Nephron (organoid): Measurements from ENCODE around the gene SEPTIN12.

Source experiments
- H3K27ac Mint-ChIP-seq, 3 experiments: 2 replicates each; pipeline ENCODE4 v1.8.0; 2020; ENCODE audit warnings: mixed read lengths in 3 of 3, mild to moderate bottlenecking in 2 of 3, moderate library complexity in 1 of 3
- H3K27me3 Mint-ChIP-seq: 2 replicates; pipeline ENCODE4 v1.8.0; 2021; ENCODE audit warnings: low read depth, mild to moderate bottlenecking, moderate library complexity, mixed read lengths
- H3K36me3 Mint-ChIP-seq: 2 replicates; pipeline ENCODE4 v1.8.0; 2020; ENCODE audit warnings: low read depth, mixed read lengths
- H3K4me1 Mint-ChIP-seq: 2 replicates; pipeline ENCODE4 v1.8.0; 2020; ENCODE audit warnings: mixed read lengths
- H3K4me3 Mint-ChIP-seq, 3 experiments: 2 replicates each; pipeline ENCODE4 v1.8.0; 2020; ENCODE audit warnings: mild to moderate bottlenecking in 3 of 3, mixed read lengths in 3 of 3, moderate library complexity in 2 of 3
- H3K9me3 Mint-ChIP-seq: 2 replicates; pipeline ENCODE4 v1.8.0; 2020; ENCODE audit warnings: mixed read lengths
- CTCF ChIP-seq, 3 experiments: fragments of 200-600 bp; sonication (generic); IDR thresholded peaks; one replicate each; pipeline ENCODE4 v1.5.0; 2021; ENCODE audit warnings: antibody characterized with exemption in 3 of 3; ENCODE audit not compliant: unreplicated experiment in 3 of 3

Gene SEPTIN12

GRCh38 chr16:4814542-4815173 is 26.5 kb upstream of the SEPTIN12 start:
- no peak overlapping the region for H3K4me3 Mint-ChIP-seq
- H3K9me3 Mint-ChIP-seq, result no peaks in the 10 kb centered on the region
- no peak overlapping the region for H3K27ac Mint-ChIP-seq
- no peaks in the 10 kb centered on the region for H3K27me3 Mint-ChIP-seq
- peaks cover 64% of the 10 kb centered on the region for H3K36me3 Mint-ChIP-seq
- TF ChIP-seq CTCF (IDR thresholded peaks at IDR 0.05; ENCODE audit: unreplicated experiment in 3 of 3), result no peak
- no peaks in the 10 kb centered on the region for H3K4me1 Mint-ChIP-seq

GRCh38 chr16:4814046-4814445 is 25.9 kb upstream of the SEPTIN12 start:
- Mint-ChIP-seq H3K9me3 (no peaks in the 10 kb centered on the region), H3K4me3 (no peak overlapping the region), H3K36me3 (peaks cover 62% of the 10 kb centered on the region), H3K27ac (no peak overlapping the region), H3K27me3 (no peaks in the 10 kb centered on the region), H3K4me1 (no peaks in the 10 kb centered on the region)
- no peak for TF ChIP-seq CTCF (IDR thresholded peaks at IDR 0.05; ENCODE audit: unreplicated experiment in 3 of 3)

- no peak for TF ChIP-seq CTCF (IDR thresholded peaks at IDR 0.05; ENCODE audit: unreplicated experiment in 3 of 3)
- Mint-ChIP-seq H3K27ac (no peak overlapping the region), H3K4me3 (no peak overlapping the region), H3K36me3 (peaks cover 60% of the 10 kb centered on the region), H3K4me1 (no peaks in the 10 kb centered on the region), H3K27me3 (no peaks in the 10 kb centered on the region), H3K9me3 (no peaks in the 10 kb centered on the region)
Measured at GRCh38 chr16:4813251-4814003, 25.3 kb upstream of the SEPTIN12 start.

- TF ChIP-seq CTCF (IDR thresholded peaks at IDR 0.05; ENCODE audit: unreplicated experiment in 3 of 3), result no peak
- no peak overlapping the region for H3K27ac Mint-ChIP-seq
Measured at GRCh38 chr16:4811773-4812172, 23.6 kb upstream of the SEPTIN12 start.

GRCh38 chr16:4811242-4811641 is 23.1 kb upstream of the SEPTIN12 start:
- H3K27me3 Mint-ChIP-seq, result no peaks in the 10 kb centered on the region

More at GRCh38 chr16:4811773-4812172, 23.6 kb upstream of the SEPTIN12 start:
- H3K36me3 Mint-ChIP-seq, result peaks cover 62% of the 10 kb centered on the region
- H3K9me3 Mint-ChIP-seq, result no peaks in the 10 kb centered on the region
- no peaks in the 10 kb centered on the region for H3K27me3 Mint-ChIP-seq
- no peaks in the 10 kb centered on the region for H3K4me1 Mint-ChIP-seq
- H3K4me3 Mint-ChIP-seq, result no peak overlapping the region

More at GRCh38 chr16:4811242-4811641, 23.1 kb upstream of the SEPTIN12 start:
- Mint-ChIP-seq H3K27ac (no peak overlapping the region), H3K36me3 (peaks cover 57% of the 10 kb centered on the region), H3K4me1 (no peaks in the 10 kb centered on the region), H3K4me3 (no peak overlapping the region), H3K9me3 (no peaks in the 10 kb centered on the region)
- TF ChIP-seq CTCF (IDR thresholded peaks at IDR 0.05; ENCODE audit: unreplicated experiment in 3 of 3), result no peak
